Mucosa of descending colon (tissue), 3 donors: Measurements from ENCODE around the gene TAF5L. TPM values are rescaled to one million over a fixed set of nuclear protein-coding genes. Genes with fewer than 3 reads are reported as not detected.

Experiments used
- ATAC-seq: fragments of 200-7000 bp; cut with Tn5 transposase; one replicate; pipeline ENCODE4 v1.9.1; 2020; ENCODE audit warnings: mild to moderate bottlenecking, moderate library complexity
- DNase-seq, 3 donors: peaks; one replicate each; pipeline ENCODE4 v3.0.0-alpha.2; 2020
- H3K36me3 ChIP-seq: fragments of 200-600 bp; one replicate; pipeline ENCODE4 v1.8.0; 2021; ENCODE audit warnings: low read depth, mild to moderate bottlenecking
- H3K4me1 ChIP-seq: fragments of 200-600 bp; one replicate; pipeline ENCODE4 v1.8.0; 2021; ENCODE audit warnings: low read depth, mild to moderate bottlenecking
- H3K4me3 ChIP-seq: fragments of 200-600 bp; one replicate; pipeline ENCODE4 v1.8.0; 2021; ENCODE audit warnings: mild to moderate bottlenecking
- H3K9me3 ChIP-seq: fragments of 200-600 bp; one replicate; pipeline ENCODE4 v1.8.0; 2021; ENCODE audit warnings: mild to moderate bottlenecking
- CTCF ChIP-seq: fragments of 200-600 bp; IDR thresholded peaks from one replicate; pipeline ENCODE4 v1.8.0; 2022; ENCODE audit warnings: antibody characterized with exemption, mild to moderate bottlenecking
- intact Hi-C, 2 donors: fragments of 100-400 bp; cut with DNase I in 1 of 2; cut with micrococcal nuclease in 1 of 2; formaldehyde crosslinking; loops; one replicate each; pipeline versions ENCODE4 v1.11.0 to v1.11.1; 2022; cut with DNase I, micrococcal nuclease
- total RNA-seq, 3 donors: library from RNA; stranded (reverse); fragmentation: NEBNext Ultra II Directional in 2 of 3; extraction: Animal tissue kit (Norgen Biotek cat#: 25700) in 2 of 3; gene quantifications; one replicate each; pipeline versions ENCODE4 v1.2.1 to v1.2.4, GENCODE V29; 2021 to 2023
- donor health status: DM: no; HTN: no; CAD: no; lungs with moderate emphysema.
- donor health status: DM: no; HTN: no; CAD: no.
- donor health status: DM: no; HTN: yes; CAD: no.

The TAF5L gene
- total RNA-seq, 3 donors from 2014 or later, result 21.1 to 25.1 (median 23.4) TPM

GRCh38 chr1:229661022-229661877, 35.3 kb upstream of the TAF5L start:
- peak; percentile 74 for TF ChIP-seq CTCF
- peak; percentile 98 for ATAC-seq
- no peaks in the 10 kb centered on the region for H3K4me1 ChIP-seq
- intact Hi-C loops, result loop anchor here (2.0 to 5.0 kb wide), 2 partner anchors 650 to 651 kb away; no protein-coding TSS in a partner anchor
- H3K4me3 ChIP-seq, result no peak overlapping the region
- H3K36me3 ChIP-seq, result no peaks in the 10 kb centered on the region
- DNase-seq, result peak; percentile 80 to 88 (median 88)
- H3K9me3 ChIP-seq, result no peaks in the 10 kb centered on the region

- DNase-seq, result no peak
- no peaks in the 10 kb centered on the region for H3K4me1 ChIP-seq
- intact Hi-C loops, result no loop called here
- H3K36me3 ChIP-seq, result no peaks in the 10 kb centered on the region
- no peaks in the 10 kb centered on the region for H3K9me3 ChIP-seq
- TF ChIP-seq CTCF, result no peak
- H3K4me3 ChIP-seq, result no peak overlapping the region
- ATAC-seq, result no peak
Measured at GRCh38 chr1:229657993-229658755, 32.3 kb upstream of the TAF5L start.

GRCh38 chr1:229655781-229656180, 29.9 kb upstream of the TAF5L start:
- no peak for TF ChIP-seq CTCF
- ATAC-seq, result no peak
- intact Hi-C loops, result no loop called here
- no peaks in the 10 kb centered on the region for H3K36me3 ChIP-seq
- DNase-seq, result no peak
- H3K4me1 ChIP-seq, result no peaks in the 10 kb centered on the region
- no peaks in the 10 kb centered on the region for H3K9me3 ChIP-seq
- no peak overlapping the region for H3K4me3 ChIP-seq

- ATAC-seq, result no peak
- Histone ChIP-seq H3K4me3 (no peak overlapping the region), H3K4me1 (no peaks in the 10 kb centered on the region), H3K9me3 (no peaks in the 10 kb centered on the region), H3K36me3 (no peaks in the 10 kb centered on the region)
- DNase-seq, result no peak
- no peak for TF ChIP-seq CTCF
- intact Hi-C loops, result no loop called here
Measured at GRCh38 chr1:229653420-229653819, 27.5 kb upstream of the TAF5L start.

GRCh38 chr1:229651546-229651945, 25.6 kb upstream of the TAF5L start:
- Histone ChIP-seq H3K4me3 (no peak overlapping the region), H3K9me3 (no peaks in the 10 kb centered on the region), H3K36me3 (no peaks in the 10 kb centered on the region), H3K4me1 (no peaks in the 10 kb centered on the region)
- no peak for TF ChIP-seq CTCF
- ATAC-seq (peak; percentile 81), DNase-seq (peak in 1 of 3 donors; percentile 30)
- intact Hi-C loops, result no loop called here
